ENCODE data around the gene TBC1D12.

- no peak for TF ChIP-seq CTCF (IDR thresholded peaks at IDR 0.05; ENCODE audit: insufficient read depth, low read length, poor library complexity, severe bottlenecking)
- no peak for TF ChIP-seq EZH2phosphoT487 (conservative IDR thresholded peaks at IDR 0.05; ENCODE audit: low read length)
Measured at GRCh38 chr10:94481410-94481809, 79.1 kb downstream of the TBC1D12 start.

All from SU-DHL-6 (cell line).